Measurements from ENCODE around the gene PHLDB1.
"Not testable (repeated sequence)": the region's sequence is repeated elsewhere in the genome, so short reads cannot be mapped to it uniquely, and the experiment has no call there.

The PHLDB1 gene

DNA sequence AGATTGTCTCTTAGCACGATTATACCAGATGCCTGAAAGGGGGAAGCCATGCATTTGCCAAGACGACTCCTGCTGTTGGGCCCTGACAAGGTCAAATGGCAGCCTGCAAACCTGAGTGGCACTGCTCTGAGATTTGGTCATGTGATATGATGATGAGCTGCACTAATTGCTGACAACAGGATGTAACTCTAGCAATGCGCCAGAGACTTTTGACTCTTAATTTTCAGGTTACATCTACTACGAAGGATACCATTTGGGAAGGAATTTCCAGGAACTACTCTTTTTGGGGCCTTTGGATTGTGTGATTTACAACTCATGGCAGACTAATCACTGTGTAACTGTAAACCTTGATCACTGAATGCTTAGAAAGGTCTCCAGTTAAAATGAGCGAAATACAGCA lies 59.0 kb downstream of the PHLDB1 start:
- peaks cover 12% of the 10 kb centered on the region for H3K27me3 Mint-ChIP-seq
- ATAC-seq: no peak
- peaks cover 5% of the 10 kb centered on the region for H3K9me3 Mint-ChIP-seq

DNA sequence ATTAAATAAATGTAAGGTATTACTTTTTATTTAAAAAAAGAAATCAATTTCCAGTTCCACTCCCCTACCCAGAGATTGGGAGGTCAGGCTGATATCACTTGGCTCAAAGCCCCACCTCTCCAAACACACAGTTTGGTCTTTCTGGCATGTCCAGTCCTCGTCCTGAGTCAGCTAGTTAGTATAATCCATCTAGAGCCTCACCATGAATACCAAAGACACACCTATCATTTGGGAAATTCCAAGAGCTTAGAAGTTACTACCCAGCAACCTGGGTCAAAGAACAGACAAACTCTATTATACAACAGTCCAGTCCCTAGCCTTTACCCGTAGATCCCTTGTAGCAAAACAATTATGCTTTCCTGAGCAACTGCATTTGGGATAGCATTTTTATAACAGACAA lies 62.6 kb downstream of the PHLDB1 start:
- H3K27ac Mint-ChIP-seq: no peak overlapping the region

More for the DNA sequence above, 59.0 kb downstream of the PHLDB1 start:
- Mint-ChIP-seq H3K36me3 (no peaks in the 10 kb centered on the region), H3K4me1 (no peaks in the 10 kb centered on the region), H3K4me3 (no peak overlapping the region), H3K27ac (no peak overlapping the region)

DNA sequence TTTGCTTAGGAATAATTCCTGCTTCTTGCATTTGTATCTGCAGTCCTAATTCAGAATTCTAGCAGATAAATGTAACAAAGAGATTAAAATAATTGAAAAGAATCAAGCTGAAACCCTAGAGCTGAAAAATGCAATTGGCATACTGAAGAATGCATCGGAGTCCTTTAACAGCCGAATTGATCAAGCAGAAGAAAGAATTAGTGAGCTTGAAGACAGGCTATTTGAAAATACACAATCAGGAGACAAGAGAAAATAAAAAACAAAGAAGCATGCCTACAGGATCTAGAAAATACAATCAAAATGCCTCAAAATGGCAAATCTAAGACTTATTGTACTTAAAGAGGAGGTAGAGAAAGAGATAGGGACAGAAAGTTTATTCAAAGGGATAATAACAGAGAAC lies 63.8 kb downstream of the PHLDB1 start:
- no peak overlapping the region for H3K4me3 Mint-ChIP-seq
- H3K27me3 Mint-ChIP-seq: peaks cover 21% of the 10 kb centered on the region
- peaks cover 7% of the 10 kb centered on the region for H3K9me3 Mint-ChIP-seq
- no peak overlapping the region for H3K27ac Mint-ChIP-seq
- no peak for ATAC-seq
- H3K4me1 Mint-ChIP-seq: no peaks in the 10 kb centered on the region
- H3K36me3 Mint-ChIP-seq: no peaks in the 10 kb centered on the region

More for the DNA sequence above, 62.6 kb downstream of the PHLDB1 start:
- Mint-ChIP-seq H3K9me3 (peaks cover 7% of the 10 kb centered on the region), H3K4me3 (no peak overlapping the region), H3K4me1 (no peaks in the 10 kb centered on the region), H3K36me3 (no peaks in the 10 kb centered on the region), H3K27me3 (peaks cover 21% of the 10 kb centered on the region)
- no peak for ATAC-seq

DNA sequence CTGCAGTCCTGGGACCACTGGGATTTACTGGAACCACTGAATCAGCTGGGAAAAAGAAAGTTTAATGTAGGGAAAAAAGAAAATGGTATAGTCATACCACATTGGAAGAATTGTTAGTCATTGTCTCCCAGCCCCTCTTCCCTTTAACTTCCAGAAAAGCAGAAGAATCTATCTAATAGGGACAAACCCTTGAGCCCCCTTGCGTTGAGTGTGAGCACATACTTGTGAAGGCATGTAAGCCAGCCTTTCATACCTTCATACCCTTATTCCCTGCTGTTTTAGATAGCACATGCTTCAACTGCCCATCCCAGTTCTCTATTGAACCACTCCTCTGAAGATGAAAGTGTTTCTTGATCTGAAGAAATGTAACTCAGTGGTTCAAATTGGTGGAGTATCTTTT lies 65.4 kb downstream of the PHLDB1 start:
- peaks cover 7% of the 10 kb centered on the region for H3K9me3 Mint-ChIP-seq
- H3K27me3 Mint-ChIP-seq: peaks cover 21% of the 10 kb centered on the region
- no peak overlapping the region for H3K27ac Mint-ChIP-seq
- no peaks in the 10 kb centered on the region for H3K4me1 Mint-ChIP-seq
- no peak overlapping the region for H3K4me3 Mint-ChIP-seq
- ATAC-seq: no peak
- peaks cover 4% of the 10 kb centered on the region for H3K36me3 Mint-ChIP-seq

DNA sequence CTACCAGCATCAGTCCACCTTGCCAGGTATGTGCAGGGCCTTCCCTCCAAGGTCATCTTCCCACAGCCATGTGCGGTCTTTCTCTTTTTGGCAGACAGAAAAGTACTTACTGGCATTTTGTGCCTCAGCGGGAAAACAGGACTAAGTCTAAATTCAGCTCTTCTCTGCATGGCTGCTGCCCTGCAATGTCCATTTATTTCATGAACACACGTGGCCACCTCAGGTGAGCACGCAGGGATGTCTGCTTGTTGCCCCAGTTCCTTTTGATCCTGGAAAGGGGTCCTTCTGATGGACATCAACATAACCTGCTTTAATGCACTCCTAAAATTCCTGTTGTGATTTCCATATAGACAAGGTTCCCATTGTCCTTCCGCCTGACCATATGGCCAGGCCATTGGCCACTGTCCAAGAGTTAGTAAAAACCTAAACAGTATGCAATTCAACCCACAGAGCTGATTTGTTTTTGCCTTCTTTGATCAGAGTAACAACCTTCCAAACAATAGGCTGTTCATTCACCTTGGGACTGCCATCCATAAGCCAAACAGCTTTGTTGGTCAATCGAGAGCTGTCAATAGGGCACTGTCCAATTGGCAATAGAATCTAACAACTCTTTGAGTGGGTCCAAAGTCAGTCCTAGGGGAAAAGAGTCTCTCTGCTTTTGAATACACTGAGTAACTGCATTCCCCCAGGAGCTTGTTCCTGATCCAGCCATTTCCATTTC lies 66.1 kb downstream of the PHLDB1 start:
- H3K4me1 Mint-ChIP-seq: no peaks in the 10 kb centered on the region
- peaks cover 7% of the 10 kb centered on the region for H3K9me3 Mint-ChIP-seq
- ATAC-seq: no peak

DNA sequence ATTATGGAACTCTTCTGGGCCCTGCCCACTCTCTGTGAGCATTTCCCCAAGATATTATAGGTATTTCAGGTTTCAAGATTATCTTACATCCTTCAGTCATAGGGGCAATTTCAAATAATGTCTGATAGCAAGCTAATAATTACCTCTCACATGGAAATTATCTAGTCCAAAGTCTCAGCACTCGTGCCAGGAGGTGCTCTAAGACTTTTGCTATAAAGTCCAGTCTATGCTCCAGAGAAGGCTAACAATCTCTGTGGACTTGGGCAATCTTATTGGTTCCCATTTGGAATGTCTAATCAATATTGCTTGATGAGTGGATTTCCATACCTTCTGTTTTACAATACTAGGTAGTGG lies 66.6 kb downstream of the PHLDB1 start:
- H3K36me3 Mint-ChIP-seq: peaks cover 4% of the 10 kb centered on the region
- H3K4me1 Mint-ChIP-seq: no peaks in the 10 kb centered on the region
- no peak for ATAC-seq
- peaks cover 7% of the 10 kb centered on the region for H3K9me3 Mint-ChIP-seq
- H3K27ac Mint-ChIP-seq: no peak overlapping the region
- H3K27me3 Mint-ChIP-seq: peaks cover 19% of the 10 kb centered on the region
- H3K4me3 Mint-ChIP-seq: no peak overlapping the region

More for the DNA sequence above, 66.1 kb downstream of the PHLDB1 start:
- Mint-ChIP-seq H3K4me3 (no peak overlapping the region), H3K27me3 (peaks cover 21% of the 10 kb centered on the region), H3K36me3 (peaks cover 4% of the 10 kb centered on the region), H3K27ac (no peak overlapping the region)

DNA sequence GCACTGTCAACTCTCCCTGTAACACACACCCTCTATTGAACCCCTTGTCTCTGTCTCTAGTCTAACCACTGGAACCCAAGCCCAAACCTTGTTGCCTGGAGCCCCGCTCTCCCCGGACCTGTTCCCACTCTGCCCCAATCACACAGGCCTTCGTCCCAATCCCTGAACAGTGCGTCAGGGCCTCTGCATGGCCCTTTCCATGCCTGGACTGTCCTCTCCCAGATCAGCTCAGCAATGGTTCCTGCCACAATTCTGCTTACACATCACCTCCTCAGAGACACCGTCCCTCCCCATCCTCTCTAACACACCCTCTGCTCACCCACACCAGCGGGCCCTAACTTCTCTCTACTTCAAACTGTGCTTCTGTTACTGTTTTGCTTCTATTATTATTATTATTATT lies 70.6 kb downstream of the PHLDB1 start:
- no peak overlapping the region for H3K4me3 Mint-ChIP-seq
- peaks cover 4% of the 10 kb centered on the region for H3K36me3 Mint-ChIP-seq
- no peaks in the 10 kb centered on the region for H3K9me3 Mint-ChIP-seq
- no peak overlapping the region for H3K27ac Mint-ChIP-seq
- no peaks in the 10 kb centered on the region for H3K4me1 Mint-ChIP-seq
- H3K27me3 Mint-ChIP-seq: peaks cover 9% of the 10 kb centered on the region
- ATAC-seq: no peak

DNA sequence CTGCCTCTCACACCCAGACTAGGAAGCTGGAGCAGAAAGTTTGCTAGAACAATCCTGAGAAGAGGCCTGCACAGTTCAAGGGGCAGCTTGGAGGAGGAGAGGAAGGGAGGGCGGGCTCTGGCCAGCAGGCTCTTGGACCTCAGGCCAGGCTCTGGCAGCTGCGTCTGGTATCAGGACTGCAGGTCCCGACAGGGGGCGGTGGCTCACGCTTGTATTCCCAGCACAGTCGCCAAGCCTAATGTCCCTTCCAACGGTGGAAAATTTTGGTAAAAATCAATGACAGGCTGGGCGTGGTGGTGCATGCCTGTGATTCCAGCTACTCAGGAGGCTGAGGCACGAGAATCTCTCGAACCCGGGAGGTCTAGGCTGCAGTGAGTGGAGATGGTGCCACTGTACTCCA lies 71.5 kb downstream of the PHLDB1 start:
- not testable (repeated sequence) for H3K27me3 Mint-ChIP-seq, H3K9me3 Mint-ChIP-seq, H3K4me3 Mint-ChIP-seq, H3K36me3 Mint-ChIP-seq, H3K4me1 Mint-ChIP-seq, ATAC-seq, H3K27ac Mint-ChIP-seq

DNA sequence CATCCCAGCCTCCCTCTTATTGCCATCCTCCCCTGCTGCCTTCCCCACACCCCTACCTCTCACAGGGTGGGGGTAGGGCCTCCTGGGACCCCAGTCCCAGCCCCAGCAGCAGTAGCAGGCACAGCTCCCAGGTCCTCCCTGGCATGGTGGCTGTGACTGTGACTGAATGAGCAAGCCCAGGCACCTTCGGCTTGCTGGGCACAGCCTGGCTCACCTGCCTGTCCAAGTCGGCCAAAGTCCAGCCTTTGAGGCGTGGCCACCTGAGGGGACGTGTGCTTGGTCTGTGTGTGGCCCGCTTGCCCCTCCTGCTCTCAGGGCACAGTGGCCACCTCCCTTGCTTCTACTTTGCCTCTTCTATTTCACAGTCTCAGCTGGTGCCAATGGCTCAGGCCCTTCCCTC lies 72.1 kb downstream of the PHLDB1 start, which contains the start of gene TREH:
Gene TREH (minus strand): TSS at position 168 of the 400 bp plus-strand sequence. CDS start 23 bp downstream, at position 145.
- peaks cover 4% of the 10 kb centered on the region for H3K36me3 Mint-ChIP-seq
- ATAC-seq: no peak
- no peaks in the 10 kb centered on the region for H3K4me1 Mint-ChIP-seq
- H3K27me3 Mint-ChIP-seq: peaks cover 9% of the 10 kb centered on the region
- H3K27ac Mint-ChIP-seq: no peak within 1 kb of the TSS
- H3K9me3 Mint-ChIP-seq: no peaks in the 10 kb centered on the region
- H3K4me3 Mint-ChIP-seq: no peak within 1 kb of the TSS

DNA sequence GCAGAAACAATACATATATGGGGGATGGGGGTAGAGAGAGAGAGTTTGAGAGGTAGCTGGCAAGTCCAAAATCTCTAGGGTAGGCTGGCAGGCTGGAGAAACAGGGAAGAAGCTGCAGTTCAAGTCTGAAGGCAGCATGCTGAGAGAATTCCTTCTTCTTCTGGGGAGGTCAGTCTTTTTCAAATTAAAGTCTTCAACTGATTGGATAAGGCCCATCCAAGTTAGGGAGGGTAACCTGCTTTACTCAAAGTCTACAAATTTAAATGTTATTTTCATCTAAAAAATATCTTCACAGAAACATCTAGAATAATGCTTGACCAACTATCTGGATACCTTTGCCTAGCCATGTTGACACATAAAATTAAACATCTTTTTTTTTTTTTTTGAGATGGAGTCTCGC lies 75.0 kb downstream of the PHLDB1 start:
- Mint-ChIP-seq H3K36me3 (no peaks in the 10 kb centered on the region), H3K27ac (no peak overlapping the region), H3K9me3 (no peaks in the 10 kb centered on the region)

DNA sequence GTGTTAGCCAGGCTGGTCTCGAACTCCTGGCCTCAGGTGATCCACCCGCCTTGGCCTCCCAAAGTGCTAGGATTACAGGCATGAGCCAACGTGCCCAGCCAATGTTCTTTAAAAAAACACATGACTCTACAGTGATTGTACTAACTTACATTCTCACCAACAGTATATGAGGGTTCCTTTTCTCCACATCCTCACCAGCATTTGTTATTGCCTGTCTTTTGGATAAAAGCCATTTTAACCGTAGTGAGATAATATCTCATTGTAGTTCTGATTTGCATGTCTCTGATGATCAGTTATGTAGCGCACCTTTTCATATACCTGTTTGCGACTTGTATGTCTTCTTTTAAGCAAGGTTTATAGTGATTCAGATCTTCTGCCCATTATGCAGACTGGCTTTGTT lies 75.5 kb downstream of the PHLDB1 start:
- ATAC-seq, H3K4me3 Mint-ChIP-seq, H3K36me3 Mint-ChIP-seq, H3K27ac Mint-ChIP-seq, H3K9me3 Mint-ChIP-seq, H3K4me1 Mint-ChIP-seq: not testable (repeated sequence)
- H3K27me3 Mint-ChIP-seq: peaks cover 19% of the 10 kb centered on the region

More for the DNA sequence above, 75.0 kb downstream of the PHLDB1 start:
- no peak for ATAC-seq
- Mint-ChIP-seq H3K27me3 (peaks cover 14% of the 10 kb centered on the region), H3K4me3 (no peak overlapping the region), H3K4me1 (no peaks in the 10 kb centered on the region)

DNA sequence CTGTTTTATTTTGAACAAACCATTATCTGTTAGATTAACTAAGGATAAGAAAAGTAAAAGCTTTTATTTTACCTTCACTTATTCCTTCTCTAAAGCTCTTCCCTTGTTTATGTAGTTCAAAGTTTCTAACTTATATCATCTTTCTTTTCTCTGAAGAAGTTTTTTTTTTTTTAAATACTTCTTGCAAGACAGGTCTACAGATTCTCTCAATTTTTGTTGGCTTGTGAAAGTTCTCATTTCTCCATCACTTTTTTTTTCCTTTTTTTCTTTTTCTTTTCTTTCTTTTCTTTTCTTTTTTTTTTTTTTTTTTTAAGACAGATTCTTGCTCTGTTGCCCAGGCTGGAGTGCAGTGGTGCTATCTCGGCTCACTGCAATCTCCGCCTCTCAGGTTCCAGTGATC lies 76.8 kb downstream of the PHLDB1 start:
- H3K4me3 Mint-ChIP-seq: no peak overlapping the region
- no peaks in the 10 kb centered on the region for H3K4me1 Mint-ChIP-seq
- H3K27ac Mint-ChIP-seq: no peak overlapping the region
- H3K9me3 Mint-ChIP-seq: no peaks in the 10 kb centered on the region
- H3K27me3 Mint-ChIP-seq: peaks cover 19% of the 10 kb centered on the region
- ATAC-seq: no peak
- no peaks in the 10 kb centered on the region for H3K36me3 Mint-ChIP-seq

DNA sequence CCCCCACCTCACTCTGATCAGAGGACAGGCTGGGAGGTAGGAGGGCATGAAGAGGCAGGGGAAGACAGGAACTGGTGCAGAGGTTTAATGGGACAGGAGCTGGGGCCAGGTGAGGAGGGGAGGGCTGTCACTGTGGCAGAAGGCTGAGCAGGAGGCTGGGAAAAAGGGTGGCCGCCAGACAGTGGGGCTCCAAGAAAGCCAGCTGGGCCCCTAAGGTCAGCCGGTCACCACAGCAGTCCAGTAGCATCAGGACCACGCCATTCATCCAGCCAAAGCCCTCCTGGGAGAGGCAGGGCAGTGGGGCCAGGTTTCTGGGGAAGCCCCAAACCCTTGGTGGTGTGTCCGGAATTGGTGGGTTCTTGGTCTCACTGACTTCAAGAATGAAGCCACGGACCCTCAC lies 80.5 kb downstream of the PHLDB1 start:
- Mint-ChIP-seq H3K27ac (peak overlapping the region; percentile 62), H3K27me3 (peaks cover 13% of the 10 kb centered on the region), H3K9me3 (no peaks in the 10 kb centered on the region), H3K4me3 (no peak overlapping the region), H3K36me3 (no peaks in the 10 kb centered on the region), H3K4me1 (peaks cover 26% of the 10 kb centered on the region)
- ATAC-seq: no peak

DNA sequence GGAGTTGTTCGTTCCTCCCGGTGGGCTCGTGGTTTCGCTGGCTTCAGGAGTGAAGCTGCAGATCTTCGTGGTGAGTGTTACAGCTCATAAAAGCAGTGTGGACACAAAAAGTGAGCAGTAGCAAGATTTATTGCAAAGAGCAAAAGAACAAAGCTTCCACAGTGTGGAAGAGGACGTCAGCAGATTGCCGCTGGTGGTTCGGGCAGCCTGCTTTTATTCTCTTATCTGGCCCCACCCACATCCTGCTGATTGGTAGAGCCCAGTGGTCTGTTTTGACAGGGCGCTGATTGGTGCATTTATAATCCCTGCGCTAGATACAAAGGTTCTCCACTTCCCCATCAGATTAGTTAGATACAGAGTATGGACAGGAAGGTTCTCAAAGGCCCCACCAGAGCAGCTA lies 80.9 kb downstream of the PHLDB1 start:
- peaks cover 30% of the 10 kb centered on the region for H3K4me1 Mint-ChIP-seq
- not testable (repeated sequence) for H3K27ac Mint-ChIP-seq, H3K36me3 Mint-ChIP-seq, H3K4me3 Mint-ChIP-seq, ATAC-seq, H3K9me3 Mint-ChIP-seq
- H3K27me3 Mint-ChIP-seq: peaks cover 13% of the 10 kb centered on the region

DNA sequence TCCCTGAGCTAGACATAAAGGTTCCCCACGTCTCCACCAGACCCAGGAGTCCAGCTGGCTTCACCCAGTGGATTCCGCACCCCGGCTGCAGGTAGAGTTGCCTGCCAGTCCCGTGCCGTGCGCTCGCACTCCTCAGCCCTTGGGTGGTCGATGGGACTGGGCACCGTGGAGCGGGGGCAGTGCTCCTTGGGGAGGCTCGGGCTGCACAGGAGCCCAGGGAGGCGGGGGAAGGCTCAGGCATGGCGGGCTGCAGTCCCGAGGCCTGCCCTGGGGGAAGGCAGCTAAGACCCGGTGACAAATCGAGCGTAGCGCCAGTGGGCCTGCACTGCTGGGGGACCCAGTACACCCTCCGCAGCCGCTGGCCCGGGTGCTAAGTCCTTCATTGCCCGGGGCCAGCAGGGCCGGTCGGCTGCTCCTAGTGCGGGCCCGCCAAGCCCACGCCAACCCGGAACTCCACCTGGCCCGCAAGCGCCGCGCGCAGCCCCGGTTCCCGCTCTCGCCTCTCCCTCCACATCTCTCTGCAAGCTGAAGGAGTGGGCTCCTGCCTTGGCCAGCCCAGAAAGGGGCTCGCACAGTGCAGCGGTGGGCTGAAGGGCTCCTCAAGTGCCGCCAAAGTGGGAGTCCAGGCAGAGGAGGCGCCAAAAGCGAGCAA lies 81.6 kb downstream of the PHLDB1 start:
- no peak for ATAC-seq
- peaks cover 30% of the 10 kb centered on the region for H3K4me1 Mint-ChIP-seq
- no peaks in the 10 kb centered on the region for H3K9me3 Mint-ChIP-seq
- H3K27ac Mint-ChIP-seq: no peak overlapping the region
- no peak overlapping the region for H3K4me3 Mint-ChIP-seq
- peaks cover 13% of the 10 kb centered on the region for H3K27me3 Mint-ChIP-seq
- H3K36me3 Mint-ChIP-seq: no peaks in the 10 kb centered on the region

DNA sequence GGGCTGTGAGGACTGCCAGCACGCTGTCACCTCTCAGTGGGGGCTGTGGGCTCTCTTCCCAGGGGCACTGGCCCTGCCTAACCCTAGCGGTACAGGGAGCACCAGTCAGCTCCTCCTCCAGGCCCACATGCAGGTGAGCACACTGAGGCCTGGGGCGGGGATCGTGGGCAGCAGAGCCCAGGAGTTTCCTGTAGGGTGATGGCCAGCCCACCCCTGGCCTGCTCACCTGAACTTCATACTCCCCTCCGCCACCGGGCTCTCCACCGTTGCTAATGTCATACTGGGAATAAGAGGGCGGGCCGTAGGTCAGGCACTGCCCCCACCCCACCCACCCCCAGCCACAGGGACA lies 82.1 kb downstream of the PHLDB1 start:
- H3K4me3 Mint-ChIP-seq: no peak overlapping the region
- peak; percentile 1 for ATAC-seq
- peaks cover 13% of the 10 kb centered on the region for H3K27me3 Mint-ChIP-seq
- peak overlapping the region; percentile 70 for H3K27ac Mint-ChIP-seq
- no peaks in the 10 kb centered on the region for H3K36me3 Mint-ChIP-seq
- H3K9me3 Mint-ChIP-seq: no peaks in the 10 kb centered on the region
- H3K4me1 Mint-ChIP-seq: peaks cover 30% of the 10 kb centered on the region
